OCI-LY1 (cell line): ENCODE measurements around the gene ATG7.

Experiments used
- H2AFZ ChIP-seq: fragments of 200-600 bp; sonication (generic), shearing (Covaris generic); 2 replicates; pipeline ENCODE4 v1.6.0; 2014; ENCODE audit warnings: antibody characterized with exemption, mild to moderate bottlenecking, low read length
- H3F3A ChIP-seq: fragments of 200-600 bp; sonication (generic), shearing (Covaris generic); 2 replicates; pipeline ENCODE4 v1.6.0; 2014; ENCODE audit warnings: mild to moderate bottlenecking, antibody characterized with exemption, low read length, moderate library complexity; ENCODE audit not compliant: insufficient read depth
- H3K27ac ChIP-seq: fragments of 200-600 bp; sonication (generic); 2 replicates; pipeline ENCODE4 v1.5.1; 2014; ENCODE audit warnings: low read length, mixed run types, mild to moderate bottlenecking, low read depth; ENCODE audit not compliant: poor library complexity, severe bottlenecking
- H3K27me3 ChIP-seq: fragments of 200-600 bp; sonication (generic); 2 replicates; pipeline ENCODE4 v1.6.0; 2014; ENCODE audit warnings: antibody characterized with exemption, mild to moderate bottlenecking, low read length, moderate library complexity; ENCODE audit not compliant: insufficient read depth
- H3K36me3 ChIP-seq: fragments of 200-600 bp; sonication (generic); 2 replicates; pipeline ENCODE4 v1.6.1; 2014; ENCODE audit warnings: mild to moderate bottlenecking, antibody characterized with exemption, low read length, moderate library complexity, mixed read lengths; ENCODE audit not compliant: insufficient read depth
- H3K4me1 ChIP-seq: fragments of 200-600 bp; sonication (generic); 2 replicates; pipeline ENCODE4 v1.5.1; 2014; ENCODE audit warnings: mild to moderate bottlenecking, low read length, moderate library complexity; ENCODE audit not compliant: insufficient read depth, severe bottlenecking
- H3K4me2 ChIP-seq: fragments of 200-600 bp; sonication (generic), shearing (Covaris generic); 2 replicates; pipeline ENCODE4 v1.6.1; 2014; ENCODE audit warnings: low read length
- H3K4me3 ChIP-seq: fragments of 200-600 bp; sonication (generic); 2 replicates; pipeline ENCODE4 v1.5.1; 2014; ENCODE audit warnings: low read length, low read depth, mild to moderate bottlenecking, mixed read lengths; ENCODE audit not compliant: poor library complexity, severe bottlenecking
- H3K79me2 ChIP-seq: fragments of 200-600 bp; shearing (Covaris generic); 2 replicates; pipeline ENCODE4 v1.6.1; 2016; ENCODE audit warnings: mixed run types, low read length, mixed read lengths; ENCODE audit not compliant: insufficient read depth
- H3K9ac ChIP-seq: fragments of 200-600 bp; sonication (generic), shearing (Covaris generic); 2 replicates; pipeline ENCODE4 v1.6.1; 2014; ENCODE audit warnings: mild to moderate bottlenecking, low read length, mixed read lengths
- H3K9me2 ChIP-seq: fragments of 200-600 bp; sonication (generic), shearing (Covaris generic); 2 replicates; pipeline ENCODE4 v1.6.1; 2014; ENCODE audit warnings: low read depth, mild to moderate bottlenecking, low read length, mixed read lengths
- H3K9me3 ChIP-seq: fragments of 200-600 bp; shearing (Covaris generic); 2 replicates; pipeline ENCODE4 v1.6.1; 2014; ENCODE audit warnings: low read length, mixed read lengths
- H4K20me1 ChIP-seq: fragments of 200-600 bp; sonication (generic), shearing (Covaris generic); 2 replicates; pipeline ENCODE4 v1.6.0; 2016; ENCODE audit warnings: mild to moderate bottlenecking, low read length; ENCODE audit not compliant: insufficient read depth
- EZH2 ChIP-seq: fragments of 200-600 bp; sonication (generic), shearing (Covaris generic); IDR thresholded peaks from 2 replicates; pipeline ENCODE4 v1.8.0; 2017; ENCODE audit warnings: borderline replicate concordance, mixed run types, mild to moderate bottlenecking, antibody characterized with exemption, low read length, moderate library complexity, mixed read lengths
- TF ChIP-seq, protein P1 (sequence below): fragments of 200-600 bp; sonication (generic), shearing (Covaris generic); IDR thresholded peaks from 2 replicates; pipeline ENCODE4 v1.5.1; 2017; ENCODE audit warnings: mild to moderate bottlenecking, antibody characterized with exemption, low read length, moderate library complexity, mixed read lengths

Gene ATG7

DNA sequence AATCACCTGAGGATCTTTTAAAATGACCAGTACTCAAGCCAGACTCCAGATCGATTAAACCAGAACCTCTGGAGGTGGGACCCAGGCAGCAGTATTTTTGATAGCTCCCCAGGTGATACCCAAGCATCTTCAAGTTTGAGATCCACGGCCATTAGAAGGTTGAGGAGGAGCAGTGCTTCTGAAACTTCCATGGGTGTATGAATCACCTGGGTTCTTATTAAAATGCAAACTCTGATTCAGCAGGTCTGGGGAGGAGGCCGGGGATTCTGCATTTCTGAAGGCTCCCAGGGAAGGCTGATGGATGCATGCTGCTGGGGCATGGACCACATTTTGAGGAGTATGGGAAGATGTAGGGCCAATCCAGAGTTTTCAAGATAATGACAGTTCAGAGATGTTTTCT, 55.4 kb downstream of the ATG7 start:
- no peaks in the 10 kb centered on the region for H3K79me2 ChIP-seq
- H3F3A ChIP-seq = no peaks in the 10 kb centered on the region
- H3K9me3 ChIP-seq = no peaks in the 10 kb centered on the region
- TF ChIP-seq, protein P1, sequence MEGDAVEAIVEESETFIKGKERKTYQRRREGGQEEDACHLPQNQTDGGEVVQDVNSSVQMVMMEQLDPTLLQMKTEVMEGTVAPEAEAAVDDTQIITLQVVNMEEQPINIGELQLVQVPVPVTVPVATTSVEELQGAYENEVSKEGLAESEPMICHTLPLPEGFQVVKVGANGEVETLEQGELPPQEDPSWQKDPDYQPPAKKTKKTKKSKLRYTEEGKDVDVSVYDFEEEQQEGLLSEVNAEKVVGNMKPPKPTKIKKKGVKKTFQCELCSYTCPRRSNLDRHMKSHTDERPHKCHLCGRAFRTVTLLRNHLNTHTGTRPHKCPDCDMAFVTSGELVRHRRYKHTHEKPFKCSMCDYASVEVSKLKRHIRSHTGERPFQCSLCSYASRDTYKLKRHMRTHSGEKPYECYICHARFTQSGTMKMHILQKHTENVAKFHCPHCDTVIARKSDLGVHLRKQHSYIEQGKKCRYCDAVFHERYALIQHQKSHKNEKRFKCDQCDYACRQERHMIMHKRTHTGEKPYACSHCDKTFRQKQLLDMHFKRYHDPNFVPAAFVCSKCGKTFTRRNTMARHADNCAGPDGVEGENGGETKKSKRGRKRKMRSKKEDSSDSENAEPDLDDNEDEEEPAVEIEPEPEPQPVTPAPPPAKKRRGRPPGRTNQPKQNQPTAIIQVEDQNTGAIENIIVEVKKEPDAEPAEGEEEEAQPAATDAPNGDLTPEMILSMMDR = no peak
- no peak for TF ChIP-seq EZH2
- H3K9ac ChIP-seq = no peak overlapping the region
- H3K4me1 ChIP-seq = no peaks in the 10 kb centered on the region
- H3K9me2 ChIP-seq = no peaks in the 10 kb centered on the region
- H3K36me3 ChIP-seq = peaks cover 16% of the 10 kb centered on the region; the same call in 1 of the 2 replicates
- H2AFZ ChIP-seq = no peak overlapping the region
- H4K20me1 ChIP-seq = no peaks in the 10 kb centered on the region
- H3K4me3 ChIP-seq = no peak overlapping the region
- H3K27me3 ChIP-seq = no peaks in the 10 kb centered on the region
- no peak overlapping the region for H3K27ac ChIP-seq
- H3K4me2 ChIP-seq = no peak overlapping the region

DNA sequence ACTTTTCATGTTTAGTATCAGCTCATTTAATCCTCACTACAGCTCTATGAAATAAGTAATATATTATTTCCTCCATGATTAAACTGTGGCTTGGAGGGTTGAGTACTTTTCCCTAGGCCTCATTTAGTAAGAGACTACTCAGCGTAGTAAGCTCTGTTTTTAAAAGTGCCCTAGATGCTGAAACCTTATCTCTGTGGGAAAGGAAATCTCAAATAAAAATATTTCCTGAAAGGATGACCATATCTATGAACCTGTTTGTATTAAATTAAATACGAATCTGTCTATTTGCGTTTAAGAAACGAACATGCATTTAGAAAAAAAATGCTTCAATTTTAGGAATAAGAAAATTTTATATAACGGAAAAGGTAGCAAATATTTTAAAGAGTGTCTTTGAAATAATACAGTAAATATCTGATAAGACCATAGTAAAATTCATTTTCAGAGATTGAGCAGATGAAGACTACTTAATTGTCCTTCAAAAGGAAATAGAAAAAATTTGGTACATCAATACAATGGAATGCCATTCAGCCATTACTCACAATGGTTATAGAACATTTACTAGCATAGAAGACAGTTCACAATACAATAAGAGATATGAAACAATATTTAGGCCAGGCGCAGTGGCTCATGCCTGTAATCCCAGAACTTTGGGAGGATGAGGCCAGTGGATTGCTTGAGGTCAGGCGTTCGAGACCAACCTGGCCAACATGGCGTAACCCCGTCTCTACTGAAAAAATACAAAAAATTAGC, 56.2 kb downstream of the ATG7 start:
- Histone ChIP-seq H3K9me2 (no peaks in the 10 kb centered on the region), H3K9ac (no peak overlapping the region)

DNA sequence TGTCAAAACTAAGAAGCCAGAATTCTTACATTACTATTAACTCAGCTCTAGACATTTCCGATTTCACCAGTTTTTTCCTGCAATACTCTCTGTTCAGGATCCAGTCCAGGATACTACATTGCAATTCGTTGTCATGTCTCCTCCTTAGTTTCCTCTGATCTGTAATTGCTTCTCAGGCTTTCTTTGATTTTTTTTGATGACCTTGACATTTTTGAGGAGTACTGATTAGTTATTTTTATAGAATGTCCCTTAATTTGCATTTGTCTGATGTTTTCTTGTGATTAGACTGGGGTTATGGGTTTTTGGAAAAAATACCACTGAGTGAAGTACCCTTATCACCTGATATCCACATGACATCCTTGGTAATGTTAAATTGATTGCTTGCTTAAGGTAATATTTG, 57.6 kb downstream of the ATG7 start:
- H3K4me3 ChIP-seq = no peak overlapping the region
- no peaks in the 10 kb centered on the region for H3K79me2 ChIP-seq
- TF ChIP-seq, protein P1 = no peak
- no peak for TF ChIP-seq EZH2

More for the DNA sequence above, 56.2 kb downstream of the ATG7 start:
- Histone ChIP-seq H4K20me1 (no peaks in the 10 kb centered on the region), H3K27me3 (no peaks in the 10 kb centered on the region), H3K36me3 (peaks cover 16% of the 10 kb centered on the region; the same call in 1 of the 2 replicates), H3K27ac (no peak overlapping the region), H2AFZ (no peak overlapping the region), H3K79me2 (no peaks in the 10 kb centered on the region), H3K9me3 (no peaks in the 10 kb centered on the region), H3K4me3 (no peak overlapping the region), H3K4me2 (no peak overlapping the region), H3K4me1 (no peaks in the 10 kb centered on the region), H3F3A (no peaks in the 10 kb centered on the region)
- TF ChIP-seq EZH2 = no peak
- TF ChIP-seq, protein P1 = no peak

More for the DNA sequence above, 57.6 kb downstream of the ATG7 start:
- Histone ChIP-seq H2AFZ (no peak overlapping the region), H3F3A (no peaks in the 10 kb centered on the region), H3K9me2 (no peaks in the 10 kb centered on the region), H3K4me2 (no peak overlapping the region), H3K9me3 (no peaks in the 10 kb centered on the region), H4K20me1 (no peaks in the 10 kb centered on the region), H3K27ac (no peak overlapping the region), H3K27me3 (no peaks in the 10 kb centered on the region), H3K4me1 (no peaks in the 10 kb centered on the region), H3K9ac (no peak overlapping the region), H3K36me3 (peaks cover 15% of the 10 kb centered on the region; the same call in 1 of the 2 replicates)
